ENCODE data around the gene AP2A2. TPM values are rescaled to one million over a fixed set of nuclear protein-coding genes. Genes with fewer than 3 reads are reported as not detected.

Gene AP2A2
- total and polyA plus RNA-seq, 10 donors: 32.7 to 321 (median 153) TPM

DNA sequence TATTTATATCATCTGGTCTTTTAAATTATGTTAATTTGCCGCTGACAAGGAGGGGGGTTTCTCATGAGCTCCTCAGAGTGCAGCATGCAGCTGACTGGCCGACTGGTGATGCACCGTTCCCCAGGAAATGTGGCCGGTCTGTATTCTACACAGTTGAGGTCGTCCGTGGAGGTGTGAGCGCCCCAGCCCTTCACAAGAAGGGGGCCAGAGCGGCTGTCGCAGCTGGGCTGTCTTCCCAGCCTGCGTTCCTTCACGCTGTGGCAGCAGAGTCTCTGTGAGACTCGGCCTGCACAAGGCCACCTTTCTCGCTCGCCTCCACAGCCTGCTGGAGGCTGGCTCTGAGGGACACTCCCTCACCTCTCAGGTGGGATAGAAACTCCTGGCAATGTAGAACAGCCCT, 43.2 kb downstream of the AP2A2 start:
- H3K27me3 ChIP-seq (replicated peaks in 1 of 7): no peaks in the 10 kb centered on the region
- H3K4me1 ChIP-seq: peaks cover 4 to 69% (median 51%) of the 10 kb centered on the region in 6 donors
- H3K36me3 ChIP-seq: peaks cover 7 to 94% (median 31%) of the 10 kb centered on the region in 6 donors
- peak overlapping the region in 3 of 8 donors; percentile 4 to 59 (median 11) for H3K27ac ChIP-seq
- DNase-seq: no peak
- no peaks in the 10 kb centered on the region for H3K9me3 ChIP-seq
- no peak overlapping the region for H3K4me3 ChIP-seq
- TF ChIP-seq POLR2AphosphoS5 (IDR thresholded peaks at IDR 0.05): peak in 1 of 3 donors; percentile 33
- TF ChIP-seq, protein P1, sequence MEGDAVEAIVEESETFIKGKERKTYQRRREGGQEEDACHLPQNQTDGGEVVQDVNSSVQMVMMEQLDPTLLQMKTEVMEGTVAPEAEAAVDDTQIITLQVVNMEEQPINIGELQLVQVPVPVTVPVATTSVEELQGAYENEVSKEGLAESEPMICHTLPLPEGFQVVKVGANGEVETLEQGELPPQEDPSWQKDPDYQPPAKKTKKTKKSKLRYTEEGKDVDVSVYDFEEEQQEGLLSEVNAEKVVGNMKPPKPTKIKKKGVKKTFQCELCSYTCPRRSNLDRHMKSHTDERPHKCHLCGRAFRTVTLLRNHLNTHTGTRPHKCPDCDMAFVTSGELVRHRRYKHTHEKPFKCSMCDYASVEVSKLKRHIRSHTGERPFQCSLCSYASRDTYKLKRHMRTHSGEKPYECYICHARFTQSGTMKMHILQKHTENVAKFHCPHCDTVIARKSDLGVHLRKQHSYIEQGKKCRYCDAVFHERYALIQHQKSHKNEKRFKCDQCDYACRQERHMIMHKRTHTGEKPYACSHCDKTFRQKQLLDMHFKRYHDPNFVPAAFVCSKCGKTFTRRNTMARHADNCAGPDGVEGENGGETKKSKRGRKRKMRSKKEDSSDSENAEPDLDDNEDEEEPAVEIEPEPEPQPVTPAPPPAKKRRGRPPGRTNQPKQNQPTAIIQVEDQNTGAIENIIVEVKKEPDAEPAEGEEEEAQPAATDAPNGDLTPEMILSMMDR (IDR thresholded peaks at IDR 0.05 in 8 of 11, conservative IDR thresholded peaks at IDR 0.05 in 3 of 11): no peak
- 83 to 90% (median 85%) methylated on average over 14 of the region's 14 CpGs for WGBS, 5 donors
- intact Hi-C loops (cut with DNase I; ENCODE audit: low total_unique reads): no loop called here

DNA sequence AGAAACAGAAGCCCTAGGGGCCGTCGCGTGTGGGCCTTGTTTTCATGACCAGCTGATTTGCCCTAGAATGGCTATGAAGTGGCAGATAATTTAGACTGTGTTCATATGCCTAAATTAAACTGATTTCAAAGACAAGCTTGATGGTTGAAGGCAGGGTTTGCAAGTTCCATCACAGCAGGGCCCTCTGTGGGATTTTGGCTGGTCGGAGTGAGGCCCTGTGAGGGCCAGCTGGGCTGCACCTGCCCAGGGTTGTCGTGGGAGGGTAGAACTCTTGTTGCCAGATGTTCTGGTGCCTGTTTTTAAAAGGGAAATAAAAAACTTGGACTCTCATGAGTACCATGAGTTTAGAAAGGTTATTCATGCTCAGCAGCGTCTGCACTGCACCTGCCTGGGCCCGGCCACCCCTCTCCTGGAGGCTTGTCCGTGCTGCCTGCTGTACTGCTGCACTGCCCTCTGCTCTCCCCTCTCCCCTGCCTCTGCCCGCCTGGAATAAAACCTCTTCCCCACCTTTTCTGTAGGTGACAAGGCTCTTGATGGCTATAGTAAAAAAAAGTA, 44.1 kb downstream of the AP2A2 start:
- DNase-seq: no peak
- H3K4me3 ChIP-seq: no peak overlapping the region
- TF ChIP-seq POLR2AphosphoS5 (IDR thresholded peaks at IDR 0.05): no peak
- TF ChIP-seq, protein P1 (IDR thresholded peaks at IDR 0.05 in 8 of 11, conservative IDR thresholded peaks at IDR 0.05 in 3 of 11): no peak
- no peak for TF ChIP-seq POLR2A (IDR thresholded peaks at IDR 0.05)
- intact Hi-C loops (cut with DNase I; ENCODE audit: low total_unique reads): no loop called here
- no peaks in the 10 kb centered on the region for H3K9me3 ChIP-seq
- peaks cover 4 to 69% (median 51%) of the 10 kb centered on the region in 6 donors for H3K4me1 ChIP-seq
- H3K27me3 ChIP-seq (replicated peaks in 1 of 7): no peaks in the 10 kb centered on the region
- 61 to 78% (median 77%) methylated on average over 9 of the region's 9 CpGs for WGBS, 5 donors
- peaks cover 7 to 94% (median 36%) of the 10 kb centered on the region in 6 donors for H3K36me3 ChIP-seq
- H3K27ac ChIP-seq: peak overlapping the region in 2 of 8 donors; percentile 11 to 50

DNA sequence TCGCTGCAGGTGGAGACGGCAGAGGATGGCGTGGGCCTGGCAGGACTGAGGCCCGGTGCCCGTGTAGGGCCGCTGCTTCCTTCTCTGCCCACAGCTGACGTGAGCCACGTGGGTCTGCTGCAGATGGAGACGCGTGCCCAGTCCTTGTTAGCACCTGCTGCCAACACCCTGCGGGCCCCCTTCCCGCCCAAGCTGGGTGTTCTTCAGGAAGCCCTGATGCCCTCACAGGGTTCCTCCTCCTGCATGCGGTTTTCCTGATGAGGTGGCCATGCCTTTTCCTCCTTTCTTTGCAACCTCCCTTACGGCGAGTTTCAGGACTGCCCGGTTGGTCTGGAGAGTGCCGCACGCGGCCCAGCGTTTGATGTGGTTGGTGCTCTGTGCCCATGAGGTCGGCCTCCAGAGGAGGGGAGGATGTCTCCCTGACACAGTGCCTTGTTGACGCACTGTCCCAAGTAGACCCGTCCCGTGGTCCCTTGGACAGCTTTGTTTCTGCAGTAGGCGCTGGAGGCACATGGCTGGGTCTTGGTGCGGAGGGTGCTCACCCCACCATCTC, 44.7 kb downstream of the AP2A2 start:
- Histone ChIP-seq H3K4me1 (peaks cover 4 to 72% (median 50%) of the 10 kb centered on the region in 6 donors), H3K9me3 (no peaks in the 10 kb centered on the region), H3K27me3 (replicated peaks in 1 of 7) (no peaks in the 10 kb centered on the region), H3K4me3 (no peak overlapping the region), H3K36me3 (peaks cover 7 to 98% (median 38%) of the 10 kb centered on the region in 6 donors), H3K27ac (peak overlapping the region in 3 of 8 donors; percentile 11 to 50 (median 45))
- intact Hi-C loops (cut with DNase I; ENCODE audit: low total_unique reads): no loop called here
- DNase-seq: peak; percentile 87
- TF ChIP-seq POLR2AphosphoS5 (IDR thresholded peaks at IDR 0.05) (peak; percentile 22 to 62 (median 47)), POLR2A (IDR thresholded peaks at IDR 0.05) (no peak)
- TF ChIP-seq, protein P1 (IDR thresholded peaks at IDR 0.05 in 8 of 11, conservative IDR thresholded peaks at IDR 0.05 in 3 of 11): no peak
- 24 to 50% (median 39%) methylated on average over 25 to 26 of the region's 26 CpGs for WGBS, 5 donors

DNA sequence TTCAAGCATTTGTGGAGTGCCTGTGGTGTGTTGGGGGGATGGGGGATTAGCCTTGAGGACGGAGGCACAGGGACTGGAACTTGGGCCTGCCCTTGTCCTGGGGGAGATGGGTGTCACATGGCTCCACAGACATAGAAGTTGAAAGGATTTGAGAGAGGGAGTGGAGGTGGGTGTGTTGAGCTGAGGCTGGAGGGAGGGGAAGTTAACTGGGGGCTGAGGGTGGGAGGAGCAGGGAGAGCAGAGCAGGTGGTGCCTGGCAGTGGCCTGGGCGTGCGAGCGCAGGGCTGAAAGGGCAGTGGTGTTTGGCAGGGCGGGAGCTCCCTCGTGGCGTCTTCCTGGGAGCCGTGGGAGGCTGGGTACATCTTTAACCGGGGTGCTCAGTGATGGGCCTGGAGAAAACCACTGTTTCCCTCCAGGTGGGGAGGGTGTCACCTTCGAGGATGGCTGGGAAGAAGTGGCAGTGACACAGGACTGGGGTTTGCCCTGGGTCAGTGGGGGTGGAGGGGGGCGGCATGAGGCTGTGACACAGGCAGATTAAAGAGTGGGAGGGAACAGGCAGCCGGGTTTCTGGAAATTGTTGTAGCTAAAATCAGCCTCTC, 45.5 kb downstream of the AP2A2 start:
- H3K36me3 ChIP-seq: peaks cover 7 to 98% (median 36%) of the 10 kb centered on the region in 6 donors
- TF ChIP-seq POLR2AphosphoS5 (IDR thresholded peaks at IDR 0.05) (no peak), POLR2A (IDR thresholded peaks at IDR 0.05) (no peak)
- TF ChIP-seq, protein P1 (IDR thresholded peaks at IDR 0.05 in 8 of 11, conservative IDR thresholded peaks at IDR 0.05 in 3 of 11): no peak
- no peak for DNase-seq
- intact Hi-C loops (cut with DNase I; ENCODE audit: low total_unique reads): no loop called here
- WGBS, 5 donors: 46 to 76% (median 67%) methylated on average over 12 of the region's 12 CpGs
- no peak overlapping the region for H3K4me3 ChIP-seq
- no peaks in the 10 kb centered on the region for H3K27me3 ChIP-seq (replicated peaks in 1 of 7)
- H3K4me1 ChIP-seq: peaks cover 5 to 72% (median 50%) of the 10 kb centered on the region in 6 donors
- H3K9me3 ChIP-seq: no peaks in the 10 kb centered on the region
- H3K27ac ChIP-seq: peak overlapping the region in 3 of 8 donors; percentile 17 to 50 (median 45)
